ENCODE measurements around the gene LRRC47. TPM values are rescaled to one million over a fixed set of nuclear protein-coding genes. Genes with fewer than 3 reads are reported as not detected.

The LRRC47 gene
- total and polyA plus RNA-seq, 2 of the 8 experiments (the other 6 are each of a cell fraction or from before 2014, with no cell fraction given) = 38.3 to 82.4 TPM

DNA sequence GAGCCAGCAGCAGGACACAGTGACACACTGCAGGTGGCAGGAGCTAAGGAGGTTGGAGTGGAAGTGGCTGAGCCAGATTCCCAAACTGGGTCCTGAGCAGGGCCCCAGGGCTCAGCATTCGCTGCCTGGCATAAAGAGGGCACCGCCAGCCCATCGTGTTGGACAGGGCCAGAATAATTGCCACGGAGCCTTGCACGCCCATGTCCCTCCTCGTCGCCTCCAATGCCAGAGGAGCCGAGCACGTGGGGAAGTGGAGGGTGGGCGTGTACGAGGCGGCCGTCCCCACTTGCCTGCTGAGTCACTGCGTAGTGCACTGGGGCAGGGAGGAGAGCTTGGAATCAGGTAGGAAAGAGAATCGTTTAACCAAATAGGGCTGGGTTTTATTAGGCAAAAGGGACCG is 26.1 kb upstream of the LRRC47 start:
- DNase-seq (ENCODE audit: low read depth in 1 of 2, low spot score in 2 of 2) (no peak), FAIRE-seq (no peak)
- Histone ChIP-seq H3K9ac (replicated peaks in 1 of 4; ENCODE audit: extremely low read depth in 1 of 4, low read depth in 3 of 4, low read length in 3 of 4) (no peak overlapping the region), H3K14ac (ENCODE audit: insufficient read length) (no peak overlapping the region), H3K23me2 (ENCODE audit: low read depth, low read length) (no peaks in the 10 kb centered on the region), H3K27me3 (replicated peaks in 1 of 4; ENCODE audit: control insufficient read depth in 3 of 4, extremely low read depth in 1 of 4, insufficient read depth in 3 of 4, low read length in 3 of 4) (no peaks in the 10 kb centered on the region), H3K18ac (ENCODE audit: extremely low read depth, low read length) (no peak overlapping the region), H3K56ac (replicated peaks; ENCODE audit: insufficient read length, low read depth, low read length) (no peak overlapping the region), H3K4me2 (ENCODE audit: insufficient read depth in 1 of 2, low read depth in 2 of 2, low read length in 2 of 2) (no peak overlapping the region), H3K79me2 (ENCODE audit: control insufficient read depth in 1 of 2, insufficient read depth in 2 of 2, low read length in 2 of 2) (no peaks in the 10 kb centered on the region), H4K5ac (ENCODE audit: insufficient read length, low read depth, low read length) (no peak overlapping the region), H3K9me3 (ENCODE audit: insufficient read depth in 2 of 2, low read depth in 1 of 2, low read length in 1 of 2) (no peaks in the 10 kb centered on the region), H4K20me1 (replicated peaks in 1 of 2; ENCODE audit: control insufficient read depth in 1 of 2, insufficient read depth in 2 of 2, low read length in 2 of 2) (peaks cover 1 to 10% of the 10 kb centered on the region in 2 experiments), H2BK15ac (ENCODE audit: low read length) (no peak overlapping the region), H3K27ac (ENCODE audit: low read depth, low read length) (no peak overlapping the region), H3K36me3 (ENCODE audit: control insufficient read depth in 2 of 4, insufficient read depth in 4 of 4, low read length in 3 of 4) (peaks cover 0 to 6% (median 0%) of the 10 kb centered on the region in 4 experiments; a peak in 3 of 8 replicates), H3K4me1 (replicated peaks in 1 of 4; ENCODE audit: control insufficient read depth in 3 of 4, insufficient read depth in 4 of 4, low read length in 3 of 4) (no peaks in the 10 kb centered on the region; a peak in 1 of 7 replicates), H2BK12ac (ENCODE audit: low read depth, low read length) (no peak overlapping the region), H3K4ac (replicated peaks; ENCODE audit: insufficient read length, low read depth, low read length) (no peak overlapping the region), H2BK5ac (ENCODE audit: low read depth, low read length) (no peak overlapping the region), H4K91ac (replicated peaks; ENCODE audit: insufficient read length, low read length) (no peak overlapping the region), H2AFZ (ENCODE audit: low read length) (no peak overlapping the region), H3K79me1 (ENCODE audit: low read depth, low read length) (no peaks in the 10 kb centered on the region), H3K23ac (ENCODE audit: insufficient read length) (no peak overlapping the region), H2BK120ac (replicated peaks; ENCODE audit: low read depth, low read length) (no peak overlapping the region), H2AK5ac (ENCODE audit: low read depth, low read length) (no peak overlapping the region), H3K4me3 (ENCODE audit: extremely low read depth in 1 of 4, insufficient read depth in 2 of 4, low read depth in 3 of 4, low read length in 4 of 4) (no peak overlapping the region), H2BK20ac (ENCODE audit: low read length) (no peak overlapping the region), H4K8ac (ENCODE audit: extremely low read depth, insufficient read depth, low read length) (no peak overlapping the region)
- ChIA-PET POLR2A (ENCODE audit: partially characterized antibody) (interaction anchor here (1.5 kb wide), 1 partner anchor 16 kb away, joined by 4 read pairs; no protein-coding TSS in a partner anchor), CTCF (ENCODE audit: partially characterized antibody) (interaction anchor here (1.2 kb wide), 1 partner anchor 37 kb away, joined by 4 read pairs; no protein-coding TSS in a partner anchor)
- 91% methylated on average over 16 of the region's 16 CpGs; no CpG with 5 or more reads in 1 of the 2 experiments for WGBS, 2 experiments (ENCODE audit: extremely low coverage in 1 of 2, insufficient coverage in 1 of 2, insufficient read length in 1 of 2, insufficient replicate concordance in 2 of 2, low coverage in 1 of 2, low lambda C conversion rate in 2 of 2, missing lambda C conversion rate in 1 of 2)
- TF ChIP-seq NANOG (IDR thresholded peaks at IDR 0.05; ENCODE audit: insufficient read depth, low read depth, low read length, poor library complexity, severe bottlenecking) (no peak), NRF1 (IDR thresholded peaks at IDR 0.05; ENCODE audit: low read depth, low read length) (no peak), SIX5 (IDR thresholded peaks at IDR 0.05; ENCODE audit: low read depth, low read length) (no peak), CREB1 (IDR thresholded peaks at IDR 0.05) (no peak), RFX5 (IDR thresholded peaks at IDR 0.05; ENCODE audit: borderline replicate concordance, low read depth, low read length) (no peak), POLR2A (IDR thresholded peaks at IDR 0.05; ENCODE audit: control extremely low read depth in 1 of 2, low read depth in 2 of 2, low read length in 2 of 2) (no peak), POU5F1 (IDR thresholded peaks at IDR 0.05; ENCODE audit: low read depth, low read length) (no peak), PHF8 (conservative IDR thresholded peaks at IDR 0.05; ENCODE audit: low read depth, low read length) (no peak), HDAC2 (IDR thresholded peaks at IDR 0.05; ENCODE audit: borderline replicate concordance in 1 of 2, low read depth in 2 of 2, low read length in 2 of 2) (no peak), SIRT6 (IDR thresholded peaks at IDR 0.05; ENCODE audit: low read length) (no peak), SP4 (IDR thresholded peaks at IDR 0.05; ENCODE audit: low read length) (no peak), SP1 (IDR thresholded peaks at IDR 0.05; ENCODE audit: low read depth, low read length) (no peak)
- TF ChIP-seq, protein P1, sequence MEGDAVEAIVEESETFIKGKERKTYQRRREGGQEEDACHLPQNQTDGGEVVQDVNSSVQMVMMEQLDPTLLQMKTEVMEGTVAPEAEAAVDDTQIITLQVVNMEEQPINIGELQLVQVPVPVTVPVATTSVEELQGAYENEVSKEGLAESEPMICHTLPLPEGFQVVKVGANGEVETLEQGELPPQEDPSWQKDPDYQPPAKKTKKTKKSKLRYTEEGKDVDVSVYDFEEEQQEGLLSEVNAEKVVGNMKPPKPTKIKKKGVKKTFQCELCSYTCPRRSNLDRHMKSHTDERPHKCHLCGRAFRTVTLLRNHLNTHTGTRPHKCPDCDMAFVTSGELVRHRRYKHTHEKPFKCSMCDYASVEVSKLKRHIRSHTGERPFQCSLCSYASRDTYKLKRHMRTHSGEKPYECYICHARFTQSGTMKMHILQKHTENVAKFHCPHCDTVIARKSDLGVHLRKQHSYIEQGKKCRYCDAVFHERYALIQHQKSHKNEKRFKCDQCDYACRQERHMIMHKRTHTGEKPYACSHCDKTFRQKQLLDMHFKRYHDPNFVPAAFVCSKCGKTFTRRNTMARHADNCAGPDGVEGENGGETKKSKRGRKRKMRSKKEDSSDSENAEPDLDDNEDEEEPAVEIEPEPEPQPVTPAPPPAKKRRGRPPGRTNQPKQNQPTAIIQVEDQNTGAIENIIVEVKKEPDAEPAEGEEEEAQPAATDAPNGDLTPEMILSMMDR (IDR thresholded peaks at IDR 0.05; ENCODE audit: control extremely low read depth in 1 of 3, insufficient read depth in 1 of 3, low read depth in 1 of 3, low read length in 3 of 3) = no peak

Measured in H1 (cell line).